ENCODE data around the gene HSD11B1. TPM values are rescaled to one million over a fixed set of nuclear protein-coding genes. Genes with fewer than 3 reads are reported as not detected.

HSD11B1 gene
- total RNA-seq, 1 experiment from 2014 or later, result 0.27 TPM

GRCh38 chr1:209738270-209738669 is 33.6 kb downstream of the HSD11B1 start:
- CTCF ChIA-PET, result interaction anchor here (2.0 kb wide), 1 partner anchor 10 kb away, joined by 7 read pairs; no protein-coding TSS in a partner anchor
- Histone ChIP-seq H3K27me3 (ENCODE audit: insufficient read depth, low read length) (no peaks in the 10 kb centered on the region), H3K9me2 (ENCODE audit: insufficient read depth) (no peaks in the 10 kb centered on the region), H3K79me2 (ENCODE audit: insufficient read depth, low read length) (no peaks in the 10 kb centered on the region), H3K4me1 (ENCODE audit: control insufficient read depth in 1 of 2, insufficient read depth in 2 of 2, low read length in 2 of 2) (no peaks in the 10 kb centered on the region), H4K20me1 (ENCODE audit: insufficient read depth) (no peaks in the 10 kb centered on the region), H3K9me3 (ENCODE audit: control insufficient read depth in 1 of 2, insufficient read depth in 1 of 2, low read depth in 1 of 2, low read length in 2 of 2) (no peaks in the 10 kb centered on the region), H3K36me3 (ENCODE audit: control insufficient read depth in 1 of 2, insufficient read depth in 2 of 2, low read length in 2 of 2) (no peaks in the 10 kb centered on the region), H3K4me3 (replicated peaks in 1 of 2; ENCODE audit: low read depth in 1 of 2, low read length in 2 of 2) (no peak overlapping the region), H2AFZ (ENCODE audit: low read depth, low read length, poor library complexity, severe bottlenecking) (no peak overlapping the region), H3K27ac (ENCODE audit: low read depth, low read length) (no peak overlapping the region), H3K4me2 (ENCODE audit: low read length) (no peak overlapping the region), H3K9ac (ENCODE audit: low read length) (no peak overlapping the region)
- intact Hi-C loops (cut with micrococcal nuclease), result no loop called here
- DNase-seq (ENCODE audit: low read depth, low spot score) (no peak), ATAC-seq (no peak)
- RAD21 ChIA-PET (ENCODE audit: low non-redundant PET in 1 of 2, low total read pairs in 2 of 2, uncharacterized antibody in 2 of 2, unreplicated experiment in 2 of 2), result no interaction called here
- POLR2A ChIA-PET, result no interaction called here
- no TSS peak for BruUV-seq (replicated peaks)
- no peak for TF ChIP-seq EZH2phosphoT487 (IDR thresholded peaks at IDR 0.05; ENCODE audit: borderline replicate concordance)
- TF ChIP-seq POLR2A (IDR thresholded peaks at IDR 0.05; ENCODE audit: borderline replicate concordance, extremely low read depth, insufficient read depth, insufficient read length), result no peak
- TF ChIP-seq SIN3A (IDR thresholded peaks at IDR 0.05; ENCODE audit: low read depth), result no peak

DNA sequence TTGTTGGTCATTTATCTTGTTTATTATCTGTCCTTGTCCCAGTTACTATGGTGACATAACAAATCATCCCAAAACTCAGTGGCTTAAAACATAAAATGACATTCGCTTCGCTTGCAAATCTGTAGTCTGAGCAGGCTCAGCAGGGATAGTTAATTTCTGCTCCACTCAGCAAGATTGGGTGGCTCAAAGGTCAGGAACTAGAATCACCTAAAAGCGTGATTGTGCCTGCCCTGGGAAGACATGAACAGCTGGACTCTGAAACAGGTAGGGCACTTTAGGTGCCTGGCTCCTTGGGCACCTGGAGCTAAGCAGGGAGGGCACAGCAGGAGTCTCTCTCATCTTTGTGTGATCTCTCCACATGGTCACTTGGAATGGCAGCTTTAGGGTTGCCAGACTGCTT is 36.5 kb downstream of the HSD11B1 start:
- Histone ChIP-seq H3K9me2 (ENCODE audit: insufficient read depth) (no peaks in the 10 kb centered on the region), H3K4me3 (replicated peaks in 1 of 2; ENCODE audit: low read depth in 1 of 2, low read length in 2 of 2) (no peak overlapping the region), H4K20me1 (ENCODE audit: insufficient read depth) (no peaks in the 10 kb centered on the region), H3K36me3 (ENCODE audit: control insufficient read depth in 1 of 2, insufficient read depth in 2 of 2, low read length in 2 of 2) (no peaks in the 10 kb centered on the region), H3K4me1 (ENCODE audit: control insufficient read depth in 1 of 2, insufficient read depth in 2 of 2, low read length in 2 of 2) (no peaks in the 10 kb centered on the region), H3K4me2 (ENCODE audit: low read length) (no peak overlapping the region), H3K9ac (ENCODE audit: low read length) (no peak overlapping the region), H2AFZ (ENCODE audit: low read depth, low read length, poor library complexity, severe bottlenecking) (no peak overlapping the region), H3K27ac (ENCODE audit: low read depth, low read length) (no peak overlapping the region), H3K9me3 (ENCODE audit: control insufficient read depth in 1 of 2, insufficient read depth in 1 of 2, low read depth in 1 of 2, low read length in 2 of 2) (no peaks in the 10 kb centered on the region), H3K27me3 (ENCODE audit: insufficient read depth, low read length) (no peaks in the 10 kb centered on the region), H3K79me2 (ENCODE audit: insufficient read depth, low read length) (no peaks in the 10 kb centered on the region)
- DNase-seq (ENCODE audit: low read depth, low spot score) (no peak), ATAC-seq (no peak)
- no TSS peak for BruUV-seq (replicated peaks)
- POLR2A ChIA-PET, result no interaction called here
- intact Hi-C loops (cut with micrococcal nuclease), result no loop called here
- CTCF ChIA-PET, result no interaction called here
- RAD21 ChIA-PET (ENCODE audit: low non-redundant PET in 1 of 2, low total read pairs in 2 of 2, uncharacterized antibody in 2 of 2, unreplicated experiment in 2 of 2), result no interaction called here
- TF ChIP-seq TCF7L2 (IDR thresholded peaks at IDR 0.05; ENCODE audit: borderline replicate concordance, extremely low read depth, insufficient read depth, insufficient read length) (no peak), FOSL1 (IDR thresholded peaks at IDR 0.05; ENCODE audit: low read depth) (no peak), ELF1 (IDR thresholded peaks at IDR 0.05; ENCODE audit: borderline replicate concordance, low read depth) (no peak), EGR1 (IDR thresholded peaks at IDR 0.05; ENCODE audit: low read depth) (no peak), YY1 (IDR thresholded peaks at IDR 0.05; ENCODE audit: extremely low read depth, insufficient replicate concordance, low read depth, low read length) (no peak), EZH2phosphoT487 (IDR thresholded peaks at IDR 0.05; ENCODE audit: borderline replicate concordance) (no peak), CEBPB (IDR thresholded peaks at IDR 0.05; ENCODE audit: low read depth) (no peak), JUND (IDR thresholded peaks at IDR 0.05) (no peak), CBX3 (IDR thresholded peaks at IDR 0.05; ENCODE audit: low read depth) (no peak), POLR2A (IDR thresholded peaks at IDR 0.05; ENCODE audit: borderline replicate concordance, extremely low read depth, insufficient read depth, insufficient read length) (no peak)
- TF ChIP-seq, protein P1, sequence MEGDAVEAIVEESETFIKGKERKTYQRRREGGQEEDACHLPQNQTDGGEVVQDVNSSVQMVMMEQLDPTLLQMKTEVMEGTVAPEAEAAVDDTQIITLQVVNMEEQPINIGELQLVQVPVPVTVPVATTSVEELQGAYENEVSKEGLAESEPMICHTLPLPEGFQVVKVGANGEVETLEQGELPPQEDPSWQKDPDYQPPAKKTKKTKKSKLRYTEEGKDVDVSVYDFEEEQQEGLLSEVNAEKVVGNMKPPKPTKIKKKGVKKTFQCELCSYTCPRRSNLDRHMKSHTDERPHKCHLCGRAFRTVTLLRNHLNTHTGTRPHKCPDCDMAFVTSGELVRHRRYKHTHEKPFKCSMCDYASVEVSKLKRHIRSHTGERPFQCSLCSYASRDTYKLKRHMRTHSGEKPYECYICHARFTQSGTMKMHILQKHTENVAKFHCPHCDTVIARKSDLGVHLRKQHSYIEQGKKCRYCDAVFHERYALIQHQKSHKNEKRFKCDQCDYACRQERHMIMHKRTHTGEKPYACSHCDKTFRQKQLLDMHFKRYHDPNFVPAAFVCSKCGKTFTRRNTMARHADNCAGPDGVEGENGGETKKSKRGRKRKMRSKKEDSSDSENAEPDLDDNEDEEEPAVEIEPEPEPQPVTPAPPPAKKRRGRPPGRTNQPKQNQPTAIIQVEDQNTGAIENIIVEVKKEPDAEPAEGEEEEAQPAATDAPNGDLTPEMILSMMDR (IDR thresholded peaks at IDR 0.05 in 2 of 3, conservative IDR thresholded peaks at IDR 0.05 in 1 of 3; ENCODE audit: borderline replicate concordance in 1 of 3, insufficient read depth in 1 of 3, low read depth in 2 of 3, low read length in 2 of 3), result no peak
- TF ChIP-seq, protein P2, sequence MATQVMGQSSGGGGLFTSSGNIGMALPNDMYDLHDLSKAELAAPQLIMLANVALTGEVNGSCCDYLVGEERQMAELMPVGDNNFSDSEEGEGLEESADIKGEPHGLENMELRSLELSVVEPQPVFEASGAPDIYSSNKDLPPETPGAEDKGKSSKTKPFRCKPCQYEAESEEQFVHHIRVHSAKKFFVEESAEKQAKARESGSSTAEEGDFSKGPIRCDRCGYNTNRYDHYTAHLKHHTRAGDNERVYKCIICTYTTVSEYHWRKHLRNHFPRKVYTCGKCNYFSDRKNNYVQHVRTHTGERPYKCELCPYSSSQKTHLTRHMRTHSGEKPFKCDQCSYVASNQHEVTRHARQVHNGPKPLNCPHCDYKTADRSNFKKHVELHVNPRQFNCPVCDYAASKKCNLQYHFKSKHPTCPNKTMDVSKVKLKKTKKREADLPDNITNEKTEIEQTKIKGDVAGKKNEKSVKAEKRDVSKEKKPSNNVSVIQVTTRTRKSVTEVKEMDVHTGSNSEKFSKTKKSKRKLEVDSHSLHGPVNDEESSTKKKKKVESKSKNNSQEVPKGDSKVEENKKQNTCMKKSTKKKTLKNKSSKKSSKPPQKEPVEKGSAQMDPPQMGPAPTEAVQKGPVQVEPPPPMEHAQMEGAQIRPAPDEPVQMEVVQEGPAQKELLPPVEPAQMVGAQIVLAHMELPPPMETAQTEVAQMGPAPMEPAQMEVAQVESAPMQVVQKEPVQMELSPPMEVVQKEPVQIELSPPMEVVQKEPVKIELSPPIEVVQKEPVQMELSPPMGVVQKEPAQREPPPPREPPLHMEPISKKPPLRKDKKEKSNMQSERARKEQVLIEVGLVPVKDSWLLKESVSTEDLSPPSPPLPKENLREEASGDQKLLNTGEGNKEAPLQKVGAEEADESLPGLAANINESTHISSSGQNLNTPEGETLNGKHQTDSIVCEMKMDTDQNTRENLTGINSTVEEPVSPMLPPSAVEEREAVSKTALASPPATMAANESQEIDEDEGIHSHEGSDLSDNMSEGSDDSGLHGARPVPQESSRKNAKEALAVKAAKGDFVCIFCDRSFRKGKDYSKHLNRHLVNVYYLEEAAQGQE (IDR thresholded peaks at IDR 0.05; ENCODE audit: low read depth), result no peak
